K562 (cell line): Measurements from ENCODE around the gene CLDN5. TPM values are rescaled to one million over a fixed set of nuclear protein-coding genes. Genes with fewer than 3 reads are reported as not detected.
A peak's percentile ranks its signal among the peaks of the same experiment; 100 is the strongest.

ENCODE experiments used
- ARID3B ChIP-seq: fragments of 250-450 bp; sonication (Bioruptor Pico); IDR thresholded peaks from 2 replicates; pipeline ENCODE4 v1.4.0; 2020; ENCODE audit warnings: borderline replicate concordance
- ATF3 ChIP-seq, 2 experiments: fragments of 450-650 bp in 1 of 2; sonication (generic) in 1 of 2; formaldehyde crosslinking in 1 of 2; IDR thresholded peaks in 1 of 2; conservative IDR thresholded peaks in 1 of 2; 2 replicates each; pipeline versions ENCODE4 v1.6.1 to v1.8.1; 2016 to 2023; ENCODE audit warnings: mild to moderate bottlenecking in 2 of 2, moderate library complexity in 2 of 2, inconsistent platforms in 1 of 2, missing genetic modification reagents in 1 of 2
- EP400 ChIP-seq: fragments of 450-650 bp; IDR thresholded peaks from 2 replicates; pipeline ENCODE4 v1.6.1; 2017; ENCODE audit warnings: antibody characterized with exemption, mild to moderate bottlenecking, moderate library complexity
- ETV5 ChIP-seq: sonication (generic); formaldehyde crosslinking; IDR thresholded peaks from 2 replicates; pipeline ENCODE4 v1.4.0; 2020; ENCODE audit warnings: low read depth, mild to moderate bottlenecking, missing genetic modification reagents
- ETV6 ChIP-seq, 3 experiments: fragments of 150-350 bp in 1 of 3; sonication (generic) in 1 of 3; formaldehyde crosslinking in 1 of 3; IDR thresholded peaks; 2 replicates each; pipeline versions ENCODE4 v1.6.1 to v1.8.0; 2014 to 2022; ENCODE audit warnings: borderline replicate concordance in 2 of 3, low read depth in 2 of 3, antibody characterized with exemption in 1 of 3, low read length in 1 of 3, mild to moderate bottlenecking in 1 of 3, missing genetic modification reagents in 1 of 3
- FIP1L1 ChIP-seq: fragments of 200-400 bp; formaldehyde crosslinking; IDR thresholded peaks from 2 replicates; pipeline ENCODE4 v1.6.1; 2018; ENCODE audit warnings: mild to moderate bottlenecking, low read depth, low read length; ENCODE audit not compliant: poor library complexity, severe bottlenecking
- FOXA3 ChIP-seq, 2 experiments: fragments of 450-650 bp in 1 of 2; sonication (generic) in 1 of 2; formaldehyde crosslinking; IDR thresholded peaks in 1 of 2; conservative IDR thresholded peaks in 1 of 2; 2 replicates each; pipeline versions ENCODE4 v1.4.0 to v1.8.0; 2020 to 2022; ENCODE audit warnings: mild to moderate bottlenecking in 2 of 2, missing genetic modification reagents in 1 of 2
- NFIX ChIP-seq: fragments of 250-450 bp; sonication (Bioruptor Pico); IDR thresholded peaks from 2 replicates; pipeline ENCODE4 v1.4.0; 2020; ENCODE audit warnings: low read depth, mild to moderate bottlenecking, moderate library complexity
- NFYB ChIP-seq: IDR thresholded peaks from 2 replicates; pipeline ENCODE4 v1.6.1; 2011; ENCODE audit warnings: mild to moderate bottlenecking, moderate library complexity; ENCODE audit not compliant: insufficient read length; ENCODE audit errors: extremely low read depth
- PCBP2 ChIP-seq: fragments of 200-400 bp; formaldehyde crosslinking; IDR thresholded peaks from 2 replicates; pipeline ENCODE4 v1.6.1; 2018; ENCODE audit warnings: low read length, low read depth, mild to moderate bottlenecking, moderate library complexity; ENCODE audit not compliant: poor library complexity, severe bottlenecking
- RHOXF2B ChIP-seq: fragments of 250-450 bp; sonication (Bioruptor Pico); conservative IDR thresholded peaks from 2 replicates; pipeline ENCODE4 v1.5.1; 2021
- SAFB ChIP-seq: fragments of 200-400 bp; formaldehyde crosslinking; IDR thresholded peaks from 2 replicates; pipeline ENCODE4 v1.6.1; 2017; ENCODE audit warnings: low read depth, low read length, borderline replicate concordance
- THAP7 ChIP-seq: fragments of 250-450 bp; sonication (Bioruptor Pico); IDR thresholded peaks from 2 replicates; pipeline ENCODE4 v1.5.0; 2021
- ZNF407 ChIP-seq: fragments of 450-650 bp; IDR thresholded peaks from 2 replicates; pipeline ENCODE4 v1.6.1; 2016; ENCODE audit warnings: low read depth
- polyA plus RNA-seq, 8 experiments: library from polyadenylated mRNA; depleted of rRNA in 4 of 8; stranded (reverse) in 5 of 8; unstranded in 3 of 8; fragments of >200 nt; fragmentation: Nextera tagmentation in 2 of 8; fragmentation: Illumina TruSeq in 1 of 8; extraction: Ambion mirVana in 2 of 8; extraction: Trizol in 1 of 8; gene quantifications; 2 replicates each; pipeline versions ENCODE4 v1.2.1 to v1.2.3, GENCODE V29; 2011 to 2014; ENCODE audit warnings: inconsistent platforms in 1 of 8, missing spikeins in 1 of 8
- total RNA-seq, 7 experiments: library from RNA; depleted of rRNA in 6 of 7; stranded (reverse); fragments of >200 nt in 6 of 7; fragmentation: Illumina TruSeq in 2 of 7; extraction: Trizol in 2 of 7; gene quantifications; 2 replicates each; pipeline versions ENCODE4 v1.2.1 to v1.2.3, GENCODE V29; 2011 to 2021; ENCODE audit warnings: low replicate concordance in 1 of 7

CLDN5 gene
- total and polyA plus RNA-seq, 9 of the 15 experiments (the other 6 are each of a cell fraction or from before 2014, with no cell fraction given): 0.20 TPM; not detected in 8

GRCh38 chr22:19508024-19508776 lies 16.0 kb downstream of the CLDN5 start (continued):
- no peak for TF ChIP-seq ETV6 (IDR thresholded peaks at IDR 0.05; ENCODE audit: borderline replicate concordance in 1 of 2, low read depth in 2 of 2, low read length in 1 of 2)
- TF ChIP-seq ETV6 (CRISPR knock-in tag; IDR thresholded peaks at IDR 0.05; ENCODE audit: borderline replicate concordance): no peak
- TF ChIP-seq EP400: no peak
- TF ChIP-seq ATF3 (IDR thresholded peaks at IDR 0.05): no peak
- no peak for TF ChIP-seq ATF3 (CRISPR knock-in tag; conservative IDR thresholded peaks at IDR 0.05)
- no peak for TF ChIP-seq ARID3B (CRISPR knock-in tag)
- no peak for TF ChIP-seq PCBP2
- 0 out of 4 replicates have a peak, but pooled peaks of 1 of the 2 experiments have one; percentile 41 for TF ChIP-seq FOXA3 (CRISPR knock-in tag; conservative IDR thresholded peaks at IDR 0.05 in 1 of 2, IDR thresholded peaks at IDR 0.05 in 1 of 2)
- no peak for TF ChIP-seq RHOXF2B (CRISPR knock-in tag)
- no peak for TF ChIP-seq NFYB
- no peak for TF ChIP-seq NFIX (CRISPR knock-in tag)
- no peak for TF ChIP-seq SAFB
- TF ChIP-seq ZNF407: no peak
- TF ChIP-seq THAP7 (CRISPR knock-in tag): no peak
- no peak for TF ChIP-seq FIP1L1
- TF ChIP-seq ETV5 (CRISPR knock-in tag): no peak
